SK-N-SH (cell line): ENCODE results near the gene DYDC2.

Experiments used
- CTCF ChIP-seq: fragments of 200-600 bp; sonication (generic); IDR thresholded peaks from 2 replicates; pipeline ENCODE4 v1.6.1; 2017; ENCODE audit warnings: antibody characterized with exemption, mild to moderate bottlenecking, moderate library complexity
- EP300 ChIP-seq, 2 experiments: IDR thresholded peaks; 2 replicates each; pipeline versions ENCODE4 v1.4.0 to v1.6.1; 2012; ENCODE audit warnings: borderline replicate concordance in 1 of 2, low read depth in 1 of 2, low read length in 1 of 2
- JUND ChIP-seq: IDR thresholded peaks from 2 replicates; pipeline ENCODE4 v1.4.0; 2012
- MXI1 ChIP-seq: IDR thresholded peaks from 2 replicates; pipeline ENCODE4 v1.6.1; 2012; ENCODE audit warnings: mild to moderate bottlenecking, low read depth, low read length, improper control_type of control experiment
- PBX3 ChIP-seq: IDR thresholded peaks from 2 replicates; pipeline ENCODE4; 2012
- POLR2AphosphoS5 ChIP-seq: IDR thresholded peaks from 2 replicates; pipeline ENCODE4 v1.6.1; 2012; ENCODE audit warnings: low read depth, low read length
- RAD21 ChIP-seq: IDR thresholded peaks from 2 replicates; pipeline ENCODE4 v1.6.1; 2012; ENCODE audit warnings: mild to moderate bottlenecking, low read length
- SMC3 ChIP-seq: IDR thresholded peaks from 2 replicates; pipeline ENCODE4 v1.6.1; 2012; ENCODE audit warnings: low read depth, low read length, improper control_type of control experiment
- TAF1 ChIP-seq: IDR thresholded peaks from 2 replicates; pipeline ENCODE4 v1.6.1; 2012; ENCODE audit warnings: low read depth, mild to moderate bottlenecking, low read length, moderate library complexity, borderline replicate concordance
- USF1 ChIP-seq: IDR thresholded peaks from 2 replicates; pipeline ENCODE4 v1.4.0; 2012; ENCODE audit warnings: low read depth, borderline replicate concordance

GRCh38 chr10:80380185-80380584 is 23.6 kb downstream of the DYDC2 start:
- TF ChIP-seq TAF1, result no peak
- TF ChIP-seq SMC3, result no peak
- TF ChIP-seq EP300 (IDR thresholded peaks at IDR 0.05; ENCODE audit: borderline replicate concordance in 1 of 2, low read depth in 1 of 2, low read length in 1 of 2), result no peak
- TF ChIP-seq CTCF, result no peak
- TF ChIP-seq USF1, result no peak
- TF ChIP-seq PBX3, result no peak
- no peak for TF ChIP-seq POLR2AphosphoS5
- TF ChIP-seq MXI1, result no peak
- TF ChIP-seq RAD21, result no peak
- no peak for TF ChIP-seq JUND
